OCI-LY1 (cell line): ENCODE results near the gene CCM2.

Source experiments
- H2AFZ ChIP-seq: fragments of 200-600 bp; sonication (generic), shearing (Covaris generic); 2 replicates; pipeline ENCODE4 v1.6.0; 2014; ENCODE audit warnings: antibody characterized with exemption, mild to moderate bottlenecking, low read length
- H3F3A ChIP-seq: fragments of 200-600 bp; sonication (generic), shearing (Covaris generic); 2 replicates; pipeline ENCODE4 v1.6.0; 2014; ENCODE audit warnings: mild to moderate bottlenecking, antibody characterized with exemption, low read length, moderate library complexity; ENCODE audit not compliant: insufficient read depth
- H3K27ac ChIP-seq: fragments of 200-600 bp; sonication (generic); 2 replicates; pipeline ENCODE4 v1.5.1; 2014; ENCODE audit warnings: low read length, mixed run types, mild to moderate bottlenecking, low read depth; ENCODE audit not compliant: poor library complexity, severe bottlenecking
- H3K27me3 ChIP-seq: fragments of 200-600 bp; sonication (generic); 2 replicates; pipeline ENCODE4 v1.6.0; 2014; ENCODE audit warnings: antibody characterized with exemption, mild to moderate bottlenecking, low read length, moderate library complexity; ENCODE audit not compliant: insufficient read depth
- H3K36me3 ChIP-seq: fragments of 200-600 bp; sonication (generic); 2 replicates; pipeline ENCODE4 v1.6.1; 2014; ENCODE audit warnings: mild to moderate bottlenecking, antibody characterized with exemption, low read length, moderate library complexity, mixed read lengths; ENCODE audit not compliant: insufficient read depth
- H3K4me1 ChIP-seq: fragments of 200-600 bp; sonication (generic); 2 replicates; pipeline ENCODE4 v1.5.1; 2014; ENCODE audit warnings: mild to moderate bottlenecking, low read length, moderate library complexity; ENCODE audit not compliant: insufficient read depth, severe bottlenecking
- H3K4me2 ChIP-seq: fragments of 200-600 bp; sonication (generic), shearing (Covaris generic); 2 replicates; pipeline ENCODE4 v1.6.1; 2014; ENCODE audit warnings: low read length
- H3K4me3 ChIP-seq: fragments of 200-600 bp; sonication (generic); 2 replicates; pipeline ENCODE4 v1.5.1; 2014; ENCODE audit warnings: low read length, low read depth, mild to moderate bottlenecking, mixed read lengths; ENCODE audit not compliant: poor library complexity, severe bottlenecking
- H3K79me2 ChIP-seq: fragments of 200-600 bp; shearing (Covaris generic); 2 replicates; pipeline ENCODE4 v1.6.1; 2016; ENCODE audit warnings: mixed run types, low read length, mixed read lengths; ENCODE audit not compliant: insufficient read depth
- H3K9ac ChIP-seq: fragments of 200-600 bp; sonication (generic), shearing (Covaris generic); 2 replicates; pipeline ENCODE4 v1.6.1; 2014; ENCODE audit warnings: mild to moderate bottlenecking, low read length, mixed read lengths
- H3K9me2 ChIP-seq: fragments of 200-600 bp; sonication (generic), shearing (Covaris generic); 2 replicates; pipeline ENCODE4 v1.6.1; 2014; ENCODE audit warnings: low read depth, mild to moderate bottlenecking, low read length, mixed read lengths
- H3K9me3 ChIP-seq: fragments of 200-600 bp; shearing (Covaris generic); 2 replicates; pipeline ENCODE4 v1.6.1; 2014; ENCODE audit warnings: low read length, mixed read lengths
- H4K20me1 ChIP-seq: fragments of 200-600 bp; sonication (generic), shearing (Covaris generic); 2 replicates; pipeline ENCODE4 v1.6.0; 2016; ENCODE audit warnings: mild to moderate bottlenecking, low read length; ENCODE audit not compliant: insufficient read depth
- EZH2 ChIP-seq: fragments of 200-600 bp; sonication (generic), shearing (Covaris generic); IDR thresholded peaks from 2 replicates; pipeline ENCODE4 v1.8.0; 2017; ENCODE audit warnings: borderline replicate concordance, mixed run types, mild to moderate bottlenecking, antibody characterized with exemption, low read length, moderate library complexity, mixed read lengths
- TF ChIP-seq, protein P1 (sequence below): fragments of 200-600 bp; sonication (generic), shearing (Covaris generic); IDR thresholded peaks from 2 replicates; pipeline ENCODE4 v1.5.1; 2017; ENCODE audit warnings: mild to moderate bottlenecking, antibody characterized with exemption, low read length, moderate library complexity, mixed read lengths

CCM2 gene

DNA sequence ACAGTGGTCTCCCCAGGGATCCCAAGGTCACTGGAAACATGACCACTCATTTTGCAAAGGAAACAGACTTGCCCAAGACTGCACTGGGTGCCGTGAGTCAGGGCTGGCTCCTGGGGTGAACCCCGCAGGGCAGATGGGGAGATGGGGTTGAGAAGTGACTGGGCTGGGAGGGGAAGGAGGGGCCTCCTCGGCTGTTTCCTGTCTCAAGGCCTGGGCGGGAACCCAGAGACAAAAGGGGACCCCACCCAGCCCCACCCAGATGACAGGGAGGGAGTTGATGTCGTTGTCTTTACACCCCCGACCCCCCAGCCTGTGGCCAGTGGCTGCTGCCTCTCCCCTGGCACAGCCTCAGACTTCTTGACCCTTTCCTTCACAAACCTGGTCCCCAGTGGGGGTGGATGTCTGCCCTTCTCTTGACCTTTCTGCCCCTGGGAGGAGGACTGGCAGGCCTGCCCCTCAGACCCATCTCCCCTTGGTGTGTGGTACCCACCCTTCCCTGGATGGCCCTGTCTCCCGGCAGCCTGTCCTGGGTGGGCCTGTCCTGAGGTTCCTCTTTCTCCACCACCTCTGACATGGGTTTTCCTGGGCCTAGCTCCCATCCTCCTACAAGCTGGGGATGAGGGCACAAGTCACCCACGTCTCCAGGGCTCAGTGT is 22.6 kb upstream of the CCM2 start:
- TF ChIP-seq, protein P1, sequence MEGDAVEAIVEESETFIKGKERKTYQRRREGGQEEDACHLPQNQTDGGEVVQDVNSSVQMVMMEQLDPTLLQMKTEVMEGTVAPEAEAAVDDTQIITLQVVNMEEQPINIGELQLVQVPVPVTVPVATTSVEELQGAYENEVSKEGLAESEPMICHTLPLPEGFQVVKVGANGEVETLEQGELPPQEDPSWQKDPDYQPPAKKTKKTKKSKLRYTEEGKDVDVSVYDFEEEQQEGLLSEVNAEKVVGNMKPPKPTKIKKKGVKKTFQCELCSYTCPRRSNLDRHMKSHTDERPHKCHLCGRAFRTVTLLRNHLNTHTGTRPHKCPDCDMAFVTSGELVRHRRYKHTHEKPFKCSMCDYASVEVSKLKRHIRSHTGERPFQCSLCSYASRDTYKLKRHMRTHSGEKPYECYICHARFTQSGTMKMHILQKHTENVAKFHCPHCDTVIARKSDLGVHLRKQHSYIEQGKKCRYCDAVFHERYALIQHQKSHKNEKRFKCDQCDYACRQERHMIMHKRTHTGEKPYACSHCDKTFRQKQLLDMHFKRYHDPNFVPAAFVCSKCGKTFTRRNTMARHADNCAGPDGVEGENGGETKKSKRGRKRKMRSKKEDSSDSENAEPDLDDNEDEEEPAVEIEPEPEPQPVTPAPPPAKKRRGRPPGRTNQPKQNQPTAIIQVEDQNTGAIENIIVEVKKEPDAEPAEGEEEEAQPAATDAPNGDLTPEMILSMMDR, result no peak
- no peak for TF ChIP-seq EZH2
- H3K9me3 ChIP-seq, result no peaks in the 10 kb centered on the region
- H3K4me3 ChIP-seq, result peak overlapping the region; percentile 60
- peak overlapping the region; percentile 77 for H3K9ac ChIP-seq
- H2AFZ ChIP-seq, result no peak overlapping the region
- no peaks in the 10 kb centered on the region for H3K9me2 ChIP-seq
- H3F3A ChIP-seq, result peaks cover 19% of the 10 kb centered on the region
- H3K27ac ChIP-seq, result peak overlapping the region; percentile 95
- peak overlapping the region; percentile 86 for H3K4me2 ChIP-seq
- peaks cover 57% of the 10 kb centered on the region for H3K4me1 ChIP-seq
- H3K27me3 ChIP-seq, result no peaks in the 10 kb centered on the region
- H3K79me2 ChIP-seq, result no peaks in the 10 kb centered on the region
- peaks cover 40% of the 10 kb centered on the region for H3K36me3 ChIP-seq
- H4K20me1 ChIP-seq, result no peaks in the 10 kb centered on the region

DNA sequence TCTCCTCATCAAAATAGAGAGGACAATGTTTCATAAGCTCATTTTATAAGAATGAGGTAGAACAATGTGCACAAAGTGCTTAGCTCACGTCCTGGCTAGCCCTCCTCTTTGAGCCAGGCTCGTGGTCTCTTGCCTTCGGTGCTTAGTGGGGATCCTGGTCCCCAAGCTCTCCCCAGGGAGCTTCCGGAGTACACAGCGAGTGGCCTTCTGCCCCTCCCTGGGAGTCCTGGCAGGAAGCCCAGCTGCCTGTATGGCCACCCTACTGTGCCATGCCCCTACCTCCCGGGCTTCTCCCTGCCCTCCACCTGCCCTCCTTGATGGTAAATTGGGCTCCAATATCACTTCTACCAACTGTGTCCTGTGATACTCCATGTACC is 22.1 kb upstream of the CCM2 start:
- H3K4me3 ChIP-seq, result peak overlapping the region; percentile 60
- H3K9ac ChIP-seq, result peak overlapping the region; percentile 77
- peak overlapping the region; percentile 86 for H3K4me2 ChIP-seq
- H3K9me2 ChIP-seq, result no peaks in the 10 kb centered on the region
- TF ChIP-seq, protein P1, result no peak
- TF ChIP-seq EZH2, result no peak
- no peaks in the 10 kb centered on the region for H3K79me2 ChIP-seq
- no peaks in the 10 kb centered on the region for H3K9me3 ChIP-seq
- no peaks in the 10 kb centered on the region for H3K27me3 ChIP-seq
- H3K4me1 ChIP-seq, result peaks cover 62% of the 10 kb centered on the region
- H3K27ac ChIP-seq, result peak overlapping the region; percentile 95
- H4K20me1 ChIP-seq, result no peaks in the 10 kb centered on the region
- no peak overlapping the region for H2AFZ ChIP-seq
- peaks cover 43% of the 10 kb centered on the region for H3K36me3 ChIP-seq
- H3F3A ChIP-seq, result peaks cover 22% of the 10 kb centered on the region

DNA sequence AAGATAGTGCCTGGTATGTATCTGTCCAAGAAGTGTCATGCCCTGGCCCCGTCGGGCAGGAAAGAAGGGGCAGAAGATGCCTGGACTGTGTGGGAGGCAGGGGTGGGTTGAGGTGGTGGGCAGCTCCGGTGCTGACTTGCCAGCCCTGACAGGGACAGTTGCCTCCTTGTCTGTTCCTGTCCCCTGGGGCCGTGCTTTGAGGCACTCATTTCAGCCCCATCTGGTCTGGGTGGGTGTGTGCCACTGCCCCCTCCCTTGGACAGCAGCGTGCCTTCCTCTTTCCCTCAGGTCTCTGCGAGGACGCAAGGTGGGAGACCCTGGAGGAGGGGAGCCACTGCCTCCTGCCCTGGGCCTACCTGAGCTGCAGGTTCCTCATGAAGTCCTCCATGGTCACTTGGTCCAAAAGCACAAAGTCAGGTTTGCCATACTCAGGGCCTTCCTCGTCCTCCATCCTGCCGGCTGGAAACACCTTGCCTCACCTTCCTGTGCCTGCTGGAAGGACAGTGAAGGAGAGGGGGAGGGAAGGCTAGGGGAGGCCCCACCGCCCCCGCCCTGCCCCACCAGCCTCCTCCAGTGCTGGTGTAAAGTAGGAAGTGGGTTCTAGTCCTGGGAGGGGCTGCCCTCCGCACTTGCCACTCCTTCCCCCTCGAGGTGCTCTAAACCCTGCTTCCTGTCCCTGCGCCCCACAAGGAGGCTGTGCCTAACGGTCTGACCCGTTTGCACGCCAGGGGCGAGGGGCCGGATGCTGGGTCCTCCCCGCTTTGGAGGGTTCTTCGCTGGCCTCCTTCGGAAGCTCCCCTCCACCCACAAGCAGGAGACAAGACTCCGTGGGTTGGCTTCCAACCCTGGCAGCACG is 21.3 kb upstream of the CCM2 start, which contains the start of gene MYO1G:
TSS of gene MYO1G (minus strand) at position 505 of the 856 bp plus-strand sequence. CDS start at position 451, 54 bp downstream.
- no peaks in the 10 kb centered on the region for H3K9me3 ChIP-seq
- H3K4me3 ChIP-seq, result peak within 1 kb of the TSS; percentile 60
- H4K20me1 ChIP-seq, result no peaks in the 10 kb centered on the region
- no peak within 1 kb of the TSS for H2AFZ ChIP-seq
- TF ChIP-seq, protein P1, result no peak
- no peak for TF ChIP-seq EZH2
- H3K36me3 ChIP-seq, result peaks cover 46% of the 10 kb centered on the region
- H3K79me2 ChIP-seq, result peaks cover under 1% of the 10 kb centered on the region; the same call in 1 of the 2 replicates
- peaks cover 70% of the 10 kb centered on the region for H3K4me1 ChIP-seq
- peak within 1 kb of the TSS; percentile 95 for H3K27ac ChIP-seq
- H3K9ac ChIP-seq, result peak within 1 kb of the TSS; percentile 77
- H3K4me2 ChIP-seq, result peak within 1 kb of the TSS; percentile 86
- H3F3A ChIP-seq, result peaks cover 26% of the 10 kb centered on the region
- H3K27me3 ChIP-seq, result no peaks in the 10 kb centered on the region
- H3K9me2 ChIP-seq, result no peaks in the 10 kb centered on the region
